Measurements from ENCODE around the gene LIPH. TPM values are rescaled to one million over a fixed set of nuclear protein-coding genes. Genes with fewer than 3 reads are reported as not detected.

The LIPH gene
- total and polyA plus RNA-seq, 2 of the 8 experiments (the other 6 are each of a cell fraction or from before 2014, with no cell fraction given) = 0.08 TPM; not detected in 1

DNA sequence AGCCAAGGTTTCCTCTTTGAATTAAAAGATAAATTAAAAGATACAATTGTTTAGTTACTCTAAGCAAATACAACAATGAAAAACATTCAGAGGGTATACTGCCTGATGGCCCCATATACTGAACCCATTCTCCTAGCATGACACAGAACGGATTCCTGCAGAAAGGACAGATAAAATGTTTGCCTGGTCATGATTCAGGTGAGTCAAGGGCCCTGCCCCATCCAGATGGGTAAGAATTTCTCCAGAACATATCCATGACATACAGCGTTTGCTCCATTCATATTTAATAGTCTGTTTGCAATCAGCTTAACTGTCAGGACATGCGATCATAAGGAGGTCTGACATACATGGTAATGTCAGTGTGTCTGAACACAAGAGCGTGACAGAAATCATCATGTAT lies 62.1 kb downstream of the LIPH start:
- H3K4me3 ChIP-seq (ENCODE audit: extremely low read depth in 1 of 4, insufficient read depth in 2 of 4, low read depth in 3 of 4, low read length in 4 of 4) = no peak overlapping the region
- no peak overlapping the region for H2BK5ac ChIP-seq (ENCODE audit: low read depth, low read length)
- POLR2A ChIA-PET (ENCODE audit: partially characterized antibody) = interaction anchor here (1.3 to 2.4 kb wide), 3 partner anchors 9 to 30 kb away, joined by 3 to 8 read pairs (median 8); partner anchors contain the start of gene TMEM41A
- no peaks in the 10 kb centered on the region for H3K79me2 ChIP-seq (ENCODE audit: control insufficient read depth in 1 of 2, insufficient read depth in 2 of 2, low read length in 2 of 2)
- H2AK5ac ChIP-seq (ENCODE audit: low read depth, low read length) = no peak overlapping the region
- H4K8ac ChIP-seq (ENCODE audit: extremely low read depth, insufficient read depth, low read length) = no peak overlapping the region
- CTCF ChIA-PET (ENCODE audit: partially characterized antibody) = no interaction called here
- H3K9me3 ChIP-seq (ENCODE audit: insufficient read depth in 2 of 2, low read depth in 1 of 2, low read length in 1 of 2) = no peaks in the 10 kb centered on the region
- FAIRE-seq (no peak), DNase-seq (ENCODE audit: low read depth in 1 of 2, low spot score in 2 of 2) (no peak)
- no peak overlapping the region for H3K14ac ChIP-seq (ENCODE audit: insufficient read length)
- H2BK15ac ChIP-seq (ENCODE audit: low read length) = no peak overlapping the region
- H3K79me1 ChIP-seq (ENCODE audit: low read depth, low read length) = no peaks in the 10 kb centered on the region; the same call in 1 of the 2 replicates
- H3K4me1 ChIP-seq (replicated peaks in 1 of 4; ENCODE audit: control insufficient read depth in 3 of 4, insufficient read depth in 4 of 4, low read length in 3 of 4) = no peaks in the 10 kb centered on the region
- no peak overlapping the region for H4K5ac ChIP-seq (ENCODE audit: insufficient read length, low read depth, low read length)
- TF ChIP-seq NANOG (IDR thresholded peaks at IDR 0.05; ENCODE audit: insufficient read depth, low read depth, low read length, poor library complexity, severe bottlenecking) (no peak), CHD1 (IDR thresholded peaks at IDR 0.05; ENCODE audit: low read depth, low read length) (no peak), GABPA (IDR thresholded peaks at IDR 0.05; ENCODE audit: borderline replicate concordance, insufficient read depth, low read length) (no peak), RAD21 (IDR thresholded peaks at IDR 0.05 in 1 of 2, conservative IDR thresholded peaks at IDR 0.05 in 1 of 2; ENCODE audit: low read depth in 2 of 2, low read length in 2 of 2) (no peak), RXRA (IDR thresholded peaks at IDR 0.05; ENCODE audit: insufficient read depth, low read depth, low read length) (no peak)
- no peaks in the 10 kb centered on the region for H4K20me1 ChIP-seq (replicated peaks in 1 of 2; ENCODE audit: control insufficient read depth in 1 of 2, insufficient read depth in 2 of 2, low read length in 2 of 2)
- H2BK12ac ChIP-seq (ENCODE audit: low read depth, low read length) = no peak overlapping the region
- WGBS, 2 experiments (ENCODE audit: extremely low coverage in 1 of 2, insufficient coverage in 1 of 2, insufficient read length in 1 of 2, insufficient replicate concordance in 2 of 2, low coverage in 1 of 2, low lambda C conversion rate in 2 of 2, missing lambda C conversion rate in 1 of 2) = 87% methylated on average over 4 of the region's 4 CpGs; no CpG with 5 or more reads in 1 of the 2 experiments
- H4K91ac ChIP-seq (replicated peaks; ENCODE audit: insufficient read length, low read length) = no peak overlapping the region
- H3K27me3 ChIP-seq (replicated peaks in 1 of 4; ENCODE audit: control insufficient read depth in 3 of 4, extremely low read depth in 1 of 4, insufficient read depth in 3 of 4, low read length in 3 of 4) = no peaks in the 10 kb centered on the region
- H3K9ac ChIP-seq (replicated peaks in 1 of 4; ENCODE audit: extremely low read depth in 1 of 4, low read depth in 3 of 4, low read length in 3 of 4) = no peak overlapping the region
- H2AFZ ChIP-seq (ENCODE audit: low read length) = no peak overlapping the region
- H3K23ac ChIP-seq (ENCODE audit: insufficient read length) = no peak overlapping the region
- H3K23me2 ChIP-seq (ENCODE audit: low read depth, low read length) = no peaks in the 10 kb centered on the region
- H3K36me3 ChIP-seq (ENCODE audit: control insufficient read depth in 2 of 4, insufficient read depth in 4 of 4, low read length in 3 of 4) = peaks cover 3 to 20% (median 12%) of the 10 kb centered on the region in 4 experiments
- no peak overlapping the region for H3K27ac ChIP-seq (ENCODE audit: low read depth, low read length)
- H2BK120ac ChIP-seq (replicated peaks; ENCODE audit: low read depth, low read length) = no peak overlapping the region
- no peak overlapping the region for H3K18ac ChIP-seq (ENCODE audit: extremely low read depth, low read length)
- H3K4ac ChIP-seq (replicated peaks; ENCODE audit: insufficient read length, low read depth, low read length) = no peak overlapping the region
- no peak overlapping the region for H2BK20ac ChIP-seq (ENCODE audit: low read length)
- no peak overlapping the region for H3K4me2 ChIP-seq (ENCODE audit: insufficient read depth in 1 of 2, low read depth in 2 of 2, low read length in 2 of 2)
- H3K56ac ChIP-seq (replicated peaks; ENCODE audit: insufficient read length, low read depth, low read length) = no peak overlapping the region

Data from H1 (cell line).